H1 (cell line): ENCODE data around the gene BCAS1. TPM values are rescaled to one million over a fixed set of nuclear protein-coding genes. Genes with fewer than 3 reads are reported as not detected.

Source experiments
- CTCF ChIP-seq, 3 experiments: IDR thresholded peaks; 1 replicate in 2 of 3; 2 replicates in 1 of 3; pipeline versions ENCODE4 v1.5.1 to v1.6.1; 2011; ENCODE audit warnings: low read length in 3 of 3, mild to moderate bottlenecking in 3 of 3, inconsistent platforms in 2 of 3, low read depth in 1 of 3, moderate library complexity in 1 of 3; ENCODE audit not compliant: insufficient read depth in 1 of 3; ENCODE audit errors: control extremely low read depth in 1 of 3
- KDM1A ChIP-seq: fragments of 200-600, 300-600 bp; sonication (generic); IDR thresholded peaks from 2 replicates; pipeline ENCODE4 v1.7.1; 2016; ENCODE audit warnings: mild to moderate bottlenecking, low read length, borderline replicate concordance
- KDM4A ChIP-seq: IDR thresholded peaks from one replicate; pipeline ENCODE4 v1.7.1; 2012; ENCODE audit warnings: low read depth, mild to moderate bottlenecking, moderate library complexity, low read length, inconsistent platforms; ENCODE audit not compliant: severe bottlenecking
- SIRT6 ChIP-seq: IDR thresholded peaks from one replicate; pipeline ENCODE4 v1.7.1; 2012; ENCODE audit warnings: low read length, inconsistent platforms
- SIX5 ChIP-seq: IDR thresholded peaks from 2 replicates; pipeline ENCODE4 v1.6.1; 2011; ENCODE audit warnings: mild to moderate bottlenecking, low read depth, low read length
- polyA plus RNA-seq, 7 experiments: library from polyadenylated mRNA; depleted of rRNA in 3 of 7; stranded (reverse) in 5 of 7; unstranded in 2 of 7; fragments of >200 nt in 5 of 7; fragments of 200-250 nt in 2 of 7; gene quantifications; 1 replicate in 5 of 7; 2 replicates in 1 of 7; 4 replicates in 1 of 7; pipeline versions ENCODE4 v1.2.1 to v1.2.3, GENCODE V29; 2011 to 2013; ENCODE audit warnings: missing spikeins in 2 of 7, mixed read lengths in 2 of 7
- total RNA-seq: library from RNA; stranded (reverse); fragmentation: NEBNext Ultra II Directional; extraction: Animal tissue kit (Norgen Biotek cat#: 25700); gene quantifications from 2 replicates; pipeline ENCODE4 v1.2.1, GENCODE V29; 2021

Gene BCAS1
- total and polyA plus RNA-seq, 2 of the 8 experiments (the other 6 are each of a cell fraction or from before 2014, with no cell fraction given) = 0.06 to 0.19 TPM

- no peak for TF ChIP-seq CTCF (IDR thresholded peaks at IDR 0.05; ENCODE audit: control extremely low read depth in 1 of 3, insufficient read depth in 1 of 3, low read depth in 1 of 3, low read length in 3 of 3)
- TF ChIP-seq SIX5 = no peak
- TF ChIP-seq KDM1A = no peak
- no peak for TF ChIP-seq KDM4A
- TF ChIP-seq SIRT6 = no peak
Measured at GRCh38 chr20:53930651-53931504, 139.5 kb downstream of the BCAS1 start (continued).
